ENCODE data around the gene RIC8B. TPM values are rescaled to one million over a fixed set of nuclear protein-coding genes. Genes with fewer than 3 reads are reported as not detected.
A peak's percentile ranks its signal among the peaks of the same experiment; 100 is the strongest.

Gene RIC8B
- total RNA-seq, 2 donors from 2014 or later, result 19.6 to 23.3 TPM

GRCh38 chr12:106889326-106889725 lies 114.8 kb downstream of the RIC8B start:
- H3K4me3 ChIP-seq (ENCODE audit: low read length), result no peak overlapping the region
- 95 to 96% methylated on average over 5 to 6 of the region's 6 CpGs for WGBS, 2 experiments (ENCODE audit: insufficient coverage in 1 of 2, insufficient read length in 1 of 2)
- peaks cover 9% of the 10 kb centered on the region for H3K36me3 Mint-ChIP-seq (ENCODE audit: low read depth)
- no peak for DNase-seq
- H3K27ac Mint-ChIP-seq, result no peak overlapping the region
- no peak for TF ChIP-seq CTCF (conservative IDR thresholded peaks at IDR 0.05)
- no peaks in the 10 kb centered on the region for H3K27me3 Mint-ChIP-seq (ENCODE audit: insufficient read depth)
- H3K9me3 ChIP-seq (ENCODE audit: control insufficient read depth, low read length), result no peaks in the 10 kb centered on the region
- no peak overlapping the region for H3K4me3 Mint-ChIP-seq
- H3K36me3 ChIP-seq (ENCODE audit: control insufficient read depth, insufficient read depth, low read length), result peaks cover 16% of the 10 kb centered on the region
- H3K27me3 ChIP-seq (ENCODE audit: control insufficient read depth, insufficient read depth, low read length, poor library complexity, severe bottlenecking), result no peaks in the 10 kb centered on the region
- H3K4me1 Mint-ChIP-seq, result peaks cover 37% of the 10 kb centered on the region
- H3K4me1 ChIP-seq (ENCODE audit: control insufficient read depth, insufficient read depth, low read length), result peaks cover 13% of the 10 kb centered on the region
- no peak overlapping the region for H3K27ac ChIP-seq (ENCODE audit: low read depth, low read length)
- H3K9me3 Mint-ChIP-seq, result no peaks in the 10 kb centered on the region
- H3K9ac ChIP-seq (ENCODE audit: extremely low read depth, low read length, poor library complexity, severe bottlenecking), result no peak overlapping the region

- Histone ChIP-seq H3K4me3 (ENCODE audit: low read length) (no peak overlapping the region), H3K36me3 (ENCODE audit: control insufficient read depth, insufficient read depth, low read length) (peaks cover 16% of the 10 kb centered on the region), H3K9me3 (ENCODE audit: control insufficient read depth, low read length) (no peaks in the 10 kb centered on the region), H3K9ac (ENCODE audit: extremely low read depth, low read length, poor library complexity, severe bottlenecking) (no peak overlapping the region), H3K27me3 (ENCODE audit: control insufficient read depth, insufficient read depth, low read length, poor library complexity, severe bottlenecking) (no peaks in the 10 kb centered on the region), H3K27ac (ENCODE audit: low read depth, low read length) (no peak overlapping the region), H3K4me1 (ENCODE audit: control insufficient read depth, insufficient read depth, low read length) (peaks cover 10% of the 10 kb centered on the region)
- H3K4me1 Mint-ChIP-seq, result peaks cover 29% of the 10 kb centered on the region
- H3K27ac Mint-ChIP-seq, result no peak overlapping the region
- no peak for TF ChIP-seq CTCF (conservative IDR thresholded peaks at IDR 0.05)
- WGBS, 2 experiments (ENCODE audit: insufficient coverage in 1 of 2, insufficient read length in 1 of 2), result 90 to 97% methylated on average over 3 to 4 of the region's 4 CpGs
- no peak overlapping the region for H3K4me3 Mint-ChIP-seq
- H3K36me3 Mint-ChIP-seq (ENCODE audit: low read depth), result peaks cover 9% of the 10 kb centered on the region
- no peaks in the 10 kb centered on the region for H3K9me3 Mint-ChIP-seq
- DNase-seq, result no peak
- no peaks in the 10 kb centered on the region for H3K27me3 Mint-ChIP-seq (ENCODE audit: insufficient read depth)
Observed at GRCh38 chr12:106889950-106890626, 115.6 kb downstream of the RIC8B start.

GRCh38 chr12:106892075-106892474 lies 117.6 kb downstream of the RIC8B start:
- H3K4me1 Mint-ChIP-seq, result peaks cover 20% of the 10 kb centered on the region
- H3K27me3 Mint-ChIP-seq (ENCODE audit: insufficient read depth), result no peaks in the 10 kb centered on the region
- H3K36me3 Mint-ChIP-seq (ENCODE audit: low read depth), result peaks cover 4% of the 10 kb centered on the region
- Histone ChIP-seq H3K27me3 (ENCODE audit: control insufficient read depth, insufficient read depth, low read length, poor library complexity, severe bottlenecking) (no peaks in the 10 kb centered on the region), H3K36me3 (ENCODE audit: control insufficient read depth, insufficient read depth, low read length) (peaks cover 7% of the 10 kb centered on the region), H3K4me1 (ENCODE audit: control insufficient read depth, insufficient read depth, low read length) (peaks cover 6% of the 10 kb centered on the region), H3K9me3 (ENCODE audit: control insufficient read depth, low read length) (no peaks in the 10 kb centered on the region), H3K9ac (ENCODE audit: extremely low read depth, low read length, poor library complexity, severe bottlenecking) (no peak overlapping the region), H3K27ac (ENCODE audit: low read depth, low read length) (no peak overlapping the region), H3K4me3 (ENCODE audit: low read length) (no peak overlapping the region)
- no peak for DNase-seq
- no peak overlapping the region for H3K4me3 Mint-ChIP-seq
- no peak for TF ChIP-seq CTCF (conservative IDR thresholded peaks at IDR 0.05)
- H3K27ac Mint-ChIP-seq, result peak overlapping the region; percentile 26
- 87% methylated on average over 1 of the region's 1 CpG; no CpG with 5 or more reads in 1 of the 2 experiments for WGBS, 2 experiments (ENCODE audit: insufficient coverage in 1 of 2, insufficient read length in 1 of 2)
- no peaks in the 10 kb centered on the region for H3K9me3 Mint-ChIP-seq

Measured in endodermal cell (in vitro differentiated cells).